OCI-LY1 (cell line): ENCODE measurements around the gene TGFB1.

Experiments
- H2AFZ ChIP-seq: fragments of 200-600 bp; sonication (generic), shearing (Covaris generic); 2 replicates; pipeline ENCODE4 v1.6.0; 2014; ENCODE audit warnings: antibody characterized with exemption, mild to moderate bottlenecking, low read length
- H3F3A ChIP-seq: fragments of 200-600 bp; sonication (generic), shearing (Covaris generic); 2 replicates; pipeline ENCODE4 v1.6.0; 2014; ENCODE audit warnings: mild to moderate bottlenecking, antibody characterized with exemption, low read length, moderate library complexity; ENCODE audit not compliant: insufficient read depth
- H3K27ac ChIP-seq: fragments of 200-600 bp; sonication (generic); 2 replicates; pipeline ENCODE4 v1.5.1; 2014; ENCODE audit warnings: low read length, mixed run types, mild to moderate bottlenecking, low read depth; ENCODE audit not compliant: poor library complexity, severe bottlenecking
- H3K27me3 ChIP-seq: fragments of 200-600 bp; sonication (generic); 2 replicates; pipeline ENCODE4 v1.6.0; 2014; ENCODE audit warnings: antibody characterized with exemption, mild to moderate bottlenecking, low read length, moderate library complexity; ENCODE audit not compliant: insufficient read depth
- H3K36me3 ChIP-seq: fragments of 200-600 bp; sonication (generic); 2 replicates; pipeline ENCODE4 v1.6.1; 2014; ENCODE audit warnings: mild to moderate bottlenecking, antibody characterized with exemption, low read length, moderate library complexity, mixed read lengths; ENCODE audit not compliant: insufficient read depth
- H3K4me1 ChIP-seq: fragments of 200-600 bp; sonication (generic); 2 replicates; pipeline ENCODE4 v1.5.1; 2014; ENCODE audit warnings: mild to moderate bottlenecking, low read length, moderate library complexity; ENCODE audit not compliant: insufficient read depth, severe bottlenecking
- H3K4me2 ChIP-seq: fragments of 200-600 bp; sonication (generic), shearing (Covaris generic); 2 replicates; pipeline ENCODE4 v1.6.1; 2014; ENCODE audit warnings: low read length
- H3K4me3 ChIP-seq: fragments of 200-600 bp; sonication (generic); 2 replicates; pipeline ENCODE4 v1.5.1; 2014; ENCODE audit warnings: low read length, low read depth, mild to moderate bottlenecking, mixed read lengths; ENCODE audit not compliant: poor library complexity, severe bottlenecking
- H3K79me2 ChIP-seq: fragments of 200-600 bp; shearing (Covaris generic); 2 replicates; pipeline ENCODE4 v1.6.1; 2016; ENCODE audit warnings: mixed run types, low read length, mixed read lengths; ENCODE audit not compliant: insufficient read depth
- H3K9ac ChIP-seq: fragments of 200-600 bp; sonication (generic), shearing (Covaris generic); 2 replicates; pipeline ENCODE4 v1.6.1; 2014; ENCODE audit warnings: mild to moderate bottlenecking, low read length, mixed read lengths
- H3K9me2 ChIP-seq: fragments of 200-600 bp; sonication (generic), shearing (Covaris generic); 2 replicates; pipeline ENCODE4 v1.6.1; 2014; ENCODE audit warnings: low read depth, mild to moderate bottlenecking, low read length, mixed read lengths
- H3K9me3 ChIP-seq: fragments of 200-600 bp; shearing (Covaris generic); 2 replicates; pipeline ENCODE4 v1.6.1; 2014; ENCODE audit warnings: low read length, mixed read lengths
- H4K20me1 ChIP-seq: fragments of 200-600 bp; sonication (generic), shearing (Covaris generic); 2 replicates; pipeline ENCODE4 v1.6.0; 2016; ENCODE audit warnings: mild to moderate bottlenecking, low read length; ENCODE audit not compliant: insufficient read depth
- CTCF ChIP-seq: fragments of 200-600 bp; sonication (generic), shearing (Covaris generic); IDR thresholded peaks from 2 replicates; pipeline ENCODE4 v1.5.1; 2017; ENCODE audit warnings: mild to moderate bottlenecking, antibody characterized with exemption, low read length, moderate library complexity, mixed read lengths
- EZH2 ChIP-seq: fragments of 200-600 bp; sonication (generic), shearing (Covaris generic); IDR thresholded peaks from 2 replicates; pipeline ENCODE4 v1.8.0; 2017; ENCODE audit warnings: borderline replicate concordance, mixed run types, mild to moderate bottlenecking, antibody characterized with exemption, low read length, moderate library complexity, mixed read lengths

The TGFB1 gene

GRCh38 chr19:41305927-41306793 is 47.6 kb downstream of the TGFB1 start:
- no peak overlapping the region for H3K4me2 ChIP-seq
- no peak overlapping the region for H2AFZ ChIP-seq
- H3K27ac ChIP-seq, result no peak overlapping the region
- H3K4me3 ChIP-seq, result no peak overlapping the region
- peaks cover 8% of the 10 kb centered on the region for H3K79me2 ChIP-seq
- no peaks in the 10 kb centered on the region for H3K9me2 ChIP-seq
- H3F3A ChIP-seq, result peaks cover 9% of the 10 kb centered on the region; the same call in 1 of the 2 replicates
- TF ChIP-seq CTCF (no peak), EZH2 (no peak)
- H3K36me3 ChIP-seq, result peaks cover 72% of the 10 kb centered on the region
- H3K4me1 ChIP-seq, result peaks cover 31% of the 10 kb centered on the region
- H3K27me3 ChIP-seq, result no peaks in the 10 kb centered on the region
- H3K9ac ChIP-seq, result no peak overlapping the region
- H3K9me3 ChIP-seq, result no peaks in the 10 kb centered on the region
- no peaks in the 10 kb centered on the region for H4K20me1 ChIP-seq

GRCh38 chr19:41304706-41305483 is 48.8 kb downstream of the TGFB1 start:
- Histone ChIP-seq H3K27me3 (no peaks in the 10 kb centered on the region), H4K20me1 (no peaks in the 10 kb centered on the region), H2AFZ (no peak overlapping the region), H3K79me2 (no peaks in the 10 kb centered on the region), H3K4me3 (no peak overlapping the region), H3F3A (peaks cover 9% of the 10 kb centered on the region; the same call in 1 of the 2 replicates), H3K36me3 (peaks cover 84% of the 10 kb centered on the region), H3K4me2 (no peak overlapping the region), H3K4me1 (peaks cover 24% of the 10 kb centered on the region), H3K27ac (no peak overlapping the region), H3K9me3 (no peaks in the 10 kb centered on the region), H3K9me2 (no peaks in the 10 kb centered on the region), H3K9ac (no peak overlapping the region)
- TF ChIP-seq EZH2 (no peak), CTCF (no peak)

GRCh38 chr19:41303954-41304353 is 49.8 kb downstream of the TGFB1 start:
- Histone ChIP-seq H3K9me3 (no peaks in the 10 kb centered on the region), H3K27ac (no peak overlapping the region), H3K27me3 (no peaks in the 10 kb centered on the region), H3K9ac (no peak overlapping the region), H3K36me3 (peaks cover 94% of the 10 kb centered on the region), H3K4me1 (peaks cover 25% of the 10 kb centered on the region), H3K4me3 (no peak overlapping the region), H3K79me2 (no peaks in the 10 kb centered on the region), H3K9me2 (no peaks in the 10 kb centered on the region), H3K4me2 (no peak overlapping the region), H4K20me1 (no peaks in the 10 kb centered on the region), H3F3A (peaks cover 9% of the 10 kb centered on the region; the same call in 1 of the 2 replicates), H2AFZ (no peak overlapping the region)
- no peak for TF ChIP-seq EZH2
- no peak for TF ChIP-seq CTCF
